SIG-M5 treated with dmso at 0.1 percent for 504 hours (cell line): ENCODE measurements around the gene PCSK6.
"Not testable (repeated sequence)": the region's sequence is repeated elsewhere in the genome, so short reads cannot be mapped to it uniquely, and the experiment has no call there.

Experiments
- DNase-seq: peaks from one replicate; lab custom pipeline; 2025; ENCODE audit not compliant: unreplicated experiment; lab: John Stamatoyannopoulos, UW

The PCSK6 gene

DNA sequence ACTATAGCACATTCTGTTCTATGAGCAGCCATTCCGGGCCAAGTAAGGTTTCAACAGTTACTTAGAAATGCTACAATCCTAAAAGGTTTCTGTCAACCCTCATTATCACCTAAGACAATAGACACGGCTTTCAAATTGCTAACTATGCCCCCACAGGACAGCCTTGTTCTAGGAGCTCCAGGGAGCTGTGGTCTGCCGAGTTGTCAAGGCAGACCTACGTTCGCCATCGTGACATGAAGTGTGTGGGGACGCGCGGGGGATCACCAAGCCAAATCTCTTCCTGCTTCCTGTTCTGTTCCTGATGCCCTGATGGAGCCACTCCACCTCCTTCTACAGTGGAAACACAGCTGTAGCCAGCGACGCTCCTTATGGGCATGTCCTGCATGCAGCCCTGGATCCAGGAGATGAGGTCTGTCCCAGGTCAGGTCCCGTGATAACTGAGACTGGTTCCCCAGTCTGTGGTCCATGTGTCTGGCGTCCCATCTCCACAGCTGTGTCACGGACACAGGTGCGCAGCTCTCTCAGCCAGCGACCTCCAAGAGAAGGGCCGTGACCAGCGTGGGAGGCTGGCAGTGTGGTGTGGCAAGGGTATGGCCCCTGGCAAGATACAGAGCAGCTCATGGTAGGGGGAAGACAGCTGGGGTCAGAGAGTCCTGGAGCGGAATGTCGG is 82.8 kb downstream of the PCSK6 start:
- no peak for DNase-seq

DNA sequence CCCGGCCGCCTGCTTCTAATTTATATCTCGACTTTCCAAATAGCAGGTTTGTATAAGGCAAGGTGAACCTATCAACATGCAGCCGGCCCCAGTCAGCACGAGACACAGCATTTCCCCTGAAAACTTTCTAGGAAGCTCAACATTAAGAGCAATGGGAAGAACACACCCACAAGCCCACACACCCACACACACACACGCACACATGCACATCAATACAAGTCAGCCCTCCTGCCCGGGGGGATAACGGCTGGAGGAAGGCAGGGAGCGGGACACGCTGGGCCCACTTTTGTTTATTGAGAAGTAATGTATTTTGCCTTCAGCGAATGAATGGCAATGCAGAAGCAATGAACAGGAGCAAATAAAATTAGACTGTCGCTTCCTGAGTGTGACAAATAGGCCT is 83.5 kb downstream of the PCSK6 start:
- no peak for DNase-seq

DNA sequence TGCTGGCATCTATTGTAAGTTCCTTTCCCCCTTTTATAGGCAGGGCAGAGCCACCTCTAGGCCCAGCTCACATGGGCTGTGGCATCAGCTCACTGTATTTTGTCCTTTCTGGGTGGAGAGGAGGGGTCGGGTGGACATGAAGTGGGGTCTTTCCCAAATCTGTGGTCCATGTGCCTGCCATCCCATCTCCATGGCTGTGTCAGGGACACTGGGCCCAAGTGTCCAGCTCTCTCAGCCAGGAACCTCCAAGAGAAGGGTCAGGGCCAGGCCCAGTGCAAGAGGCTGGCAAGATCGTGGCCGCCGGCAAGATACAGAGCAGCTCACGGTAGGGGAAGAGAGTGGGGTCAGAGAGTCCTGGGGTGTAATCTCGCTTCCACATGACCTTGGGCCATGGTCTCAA is 85.3 kb downstream of the PCSK6 start:
- DNase-seq = no peak

DNA sequence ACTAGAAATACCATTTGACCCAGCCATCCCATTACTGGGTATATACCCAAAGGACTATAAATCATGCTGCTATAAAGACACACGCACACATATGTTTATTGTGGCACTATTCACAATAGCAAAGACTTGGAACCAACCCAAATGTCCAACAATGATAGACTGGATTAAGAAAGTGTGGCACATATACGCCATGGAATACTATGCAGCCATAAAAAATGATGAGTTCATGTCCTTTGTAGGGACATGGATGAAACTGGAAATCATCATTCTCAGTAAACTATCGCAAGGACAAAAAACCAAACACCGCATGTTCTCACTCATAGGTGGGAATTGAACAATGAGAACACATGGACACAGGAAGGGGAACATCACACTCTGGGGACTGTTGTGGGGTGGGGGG is 86.6 kb downstream of the PCSK6 start:
- not testable (repeated sequence) for DNase-seq

DNA sequence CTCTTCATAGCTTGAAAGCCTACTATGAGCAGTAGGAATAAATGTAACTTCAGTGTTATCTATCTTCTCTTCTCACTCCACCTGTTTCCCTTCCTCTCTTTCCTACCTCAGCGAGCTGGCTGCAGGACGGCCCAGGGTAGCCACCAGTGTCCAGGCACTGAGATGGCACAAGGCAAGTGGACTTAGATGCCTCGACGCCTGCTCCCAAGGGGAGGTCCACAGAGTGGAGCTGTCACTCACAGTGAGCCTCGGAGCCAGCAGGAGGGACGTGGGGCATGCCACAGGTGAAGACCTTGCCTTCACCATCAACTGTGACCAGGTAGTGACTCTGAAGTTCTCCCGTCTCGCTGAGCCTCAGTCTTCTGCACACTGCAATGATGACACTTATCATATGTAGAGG is 88.2 kb downstream of the PCSK6 start:
- DNase-seq = no peak

DNA sequence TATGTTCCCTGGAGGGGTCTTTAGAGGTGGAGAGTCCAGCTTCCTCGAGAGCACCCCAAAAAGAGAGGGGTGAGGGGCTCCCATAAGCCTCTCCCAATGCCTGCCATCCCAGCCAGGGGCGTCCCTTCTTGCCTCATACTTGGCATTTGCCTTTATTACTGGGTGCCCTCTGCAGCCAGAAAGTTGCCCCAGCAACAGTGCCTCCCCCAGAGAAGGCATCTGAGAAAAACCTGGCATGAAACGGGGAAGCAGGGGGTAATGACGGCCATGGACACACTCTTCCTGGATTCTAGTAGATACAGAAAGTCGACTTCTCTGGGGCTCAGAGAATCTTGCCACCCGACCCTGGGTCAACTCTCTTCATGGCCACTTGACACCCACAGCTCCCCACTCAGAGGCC is 90.1 kb downstream of the PCSK6 start:
- no peak for DNase-seq

DNA sequence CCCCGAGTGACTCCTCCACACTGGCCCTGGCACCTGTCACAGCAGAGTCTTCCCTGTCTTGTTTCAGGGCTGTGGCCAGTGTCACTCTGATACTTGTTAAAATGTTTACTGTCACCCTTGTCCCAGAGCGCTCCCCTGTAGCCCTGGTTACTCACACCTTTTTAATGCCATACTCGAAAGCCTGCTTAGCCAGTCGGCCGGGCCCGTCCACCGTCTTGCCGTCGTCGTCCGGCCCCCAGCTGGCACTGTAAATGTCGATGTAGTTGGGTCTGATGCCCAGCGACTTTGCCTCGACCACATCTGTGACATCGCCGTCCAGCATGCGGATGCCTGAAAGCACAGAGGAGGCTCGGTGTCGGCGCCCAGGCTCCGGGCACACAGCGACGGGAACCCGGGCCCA is 91.3 kb downstream of the PCSK6 start:
- no peak for DNase-seq

DNA sequence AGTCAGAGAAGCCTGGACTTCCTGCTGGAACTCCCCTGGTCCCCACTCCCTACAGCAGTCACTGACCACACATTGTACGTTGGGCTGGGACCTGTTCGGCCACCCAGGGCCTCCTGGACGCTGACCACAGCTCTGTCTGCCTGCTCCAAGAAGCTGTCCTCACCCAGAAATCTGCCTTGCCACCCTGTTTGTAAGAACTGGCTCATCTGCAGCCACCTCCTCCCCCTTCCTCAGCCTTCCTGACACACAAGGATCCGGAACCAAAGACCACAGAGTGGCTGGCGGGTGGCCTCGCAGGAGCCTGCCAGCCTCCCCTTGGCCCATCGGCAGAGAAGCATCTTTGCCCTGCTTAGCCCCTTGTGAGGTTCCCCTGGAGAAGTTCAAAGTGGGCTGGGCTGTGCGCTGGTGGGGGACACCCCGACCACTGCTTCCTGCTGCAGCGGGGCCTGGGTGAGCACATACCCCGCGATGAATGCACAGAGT is 91.9 kb downstream of the PCSK6 start:
- no peak for DNase-seq

DNA sequence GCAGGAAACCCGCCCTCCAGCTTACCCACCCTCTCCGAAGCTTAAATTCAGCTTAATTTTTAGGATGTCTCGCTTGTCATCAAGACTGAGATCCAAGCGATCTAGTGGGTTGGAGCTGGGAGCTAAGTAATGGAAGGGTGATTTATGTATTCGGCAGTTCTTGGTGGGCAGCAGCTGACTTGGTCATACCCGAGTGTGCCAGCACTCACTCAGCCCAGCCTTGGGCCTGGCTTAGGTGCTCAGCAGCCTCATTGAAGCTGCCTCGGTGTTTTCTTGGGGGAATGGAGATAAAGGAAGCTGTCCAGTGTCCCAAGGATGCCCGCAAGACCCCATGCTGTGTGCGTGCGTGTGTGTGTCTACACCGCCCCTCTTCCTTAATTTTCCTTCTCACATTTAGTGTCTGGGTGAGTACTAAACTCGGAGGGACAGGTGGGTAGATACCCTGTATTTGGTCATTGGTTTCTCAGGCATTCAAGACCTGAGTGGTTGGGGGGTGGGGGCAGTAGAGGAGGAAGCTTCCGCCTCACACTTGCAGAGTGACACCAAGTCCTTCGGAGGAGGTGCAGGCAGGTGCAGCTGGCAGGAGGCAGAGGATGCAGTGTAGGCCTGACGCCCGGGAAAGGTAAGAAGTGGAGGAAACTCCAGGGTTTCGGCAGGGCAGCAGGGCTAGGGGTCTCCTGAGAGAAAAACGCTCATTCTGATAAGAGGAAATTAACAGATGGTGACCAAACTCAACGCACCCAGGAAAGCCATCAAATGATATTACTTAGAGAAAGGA is 92.8 kb downstream of the PCSK6 start:
- no peak for DNase-seq

DNA sequence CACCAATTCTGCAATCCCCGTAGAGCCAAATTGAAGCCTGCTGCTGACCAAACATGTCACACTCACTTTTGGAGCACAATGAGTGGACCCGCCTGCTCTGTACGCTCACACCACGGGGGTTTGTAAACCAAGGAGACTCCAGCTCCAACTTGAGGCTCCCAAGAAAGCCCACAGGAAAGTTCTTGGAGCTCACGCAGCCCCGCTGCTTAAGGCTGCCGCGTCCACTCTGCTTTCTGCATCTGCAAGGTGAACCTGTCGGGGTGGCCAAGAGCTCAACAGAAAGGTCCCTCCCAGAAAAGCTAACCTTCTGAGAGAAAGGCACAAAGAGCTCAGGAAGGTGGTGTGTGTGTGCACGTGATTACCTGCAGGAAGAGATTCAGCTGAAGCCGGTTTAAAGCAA is 94.9 kb downstream of the PCSK6 start:
- DNase-seq = no peak

DNA sequence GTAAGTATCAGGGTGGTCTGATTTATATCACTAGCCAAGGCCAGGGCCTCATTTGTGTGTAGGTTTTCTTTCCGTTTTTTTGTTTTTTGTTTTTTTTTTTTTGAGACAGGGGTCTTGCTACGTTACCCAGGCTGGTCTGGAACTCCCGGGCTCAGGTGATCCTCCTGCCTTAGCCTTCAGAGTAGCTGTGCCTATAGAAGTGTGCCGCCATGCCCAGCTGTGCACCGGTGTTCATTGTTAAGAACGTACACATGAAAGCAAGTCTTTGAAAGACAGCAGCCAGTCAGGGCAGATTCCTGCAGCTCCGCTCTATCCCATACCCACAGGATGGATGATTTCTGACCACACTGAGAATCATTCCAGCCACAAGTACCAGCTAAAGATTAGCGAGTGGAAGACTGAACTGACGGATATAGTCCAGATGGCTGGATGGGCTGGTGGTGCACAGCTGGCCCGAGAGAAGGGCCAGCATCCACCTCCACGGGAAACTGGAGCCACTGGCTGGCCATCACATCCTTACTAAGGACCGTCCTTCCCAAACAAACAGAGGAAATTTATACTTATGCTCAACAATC is 95.4 kb downstream of the PCSK6 start:
- no peak for DNase-seq

DNA sequence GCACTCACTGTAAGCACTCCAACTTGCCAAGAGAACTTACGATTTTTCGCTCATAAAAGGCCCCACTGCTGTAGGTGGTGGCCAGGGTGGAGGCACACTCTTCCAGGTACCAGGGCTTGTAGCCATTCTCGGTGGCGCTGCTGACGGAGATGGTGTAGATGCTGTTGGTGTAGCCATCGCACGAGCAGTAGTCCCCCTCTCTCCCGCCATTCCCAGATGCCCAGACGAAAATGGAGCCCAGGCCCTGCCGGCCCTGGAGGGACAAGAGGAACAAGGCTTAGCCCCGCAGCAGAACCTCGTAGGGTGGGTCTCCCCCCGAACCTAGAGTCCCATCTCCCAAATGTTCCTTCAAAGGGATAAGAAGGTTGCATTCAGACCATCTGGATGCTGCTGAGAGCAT is 96.3 kb downstream of the PCSK6 start:
- DNase-seq = no peak

DNA sequence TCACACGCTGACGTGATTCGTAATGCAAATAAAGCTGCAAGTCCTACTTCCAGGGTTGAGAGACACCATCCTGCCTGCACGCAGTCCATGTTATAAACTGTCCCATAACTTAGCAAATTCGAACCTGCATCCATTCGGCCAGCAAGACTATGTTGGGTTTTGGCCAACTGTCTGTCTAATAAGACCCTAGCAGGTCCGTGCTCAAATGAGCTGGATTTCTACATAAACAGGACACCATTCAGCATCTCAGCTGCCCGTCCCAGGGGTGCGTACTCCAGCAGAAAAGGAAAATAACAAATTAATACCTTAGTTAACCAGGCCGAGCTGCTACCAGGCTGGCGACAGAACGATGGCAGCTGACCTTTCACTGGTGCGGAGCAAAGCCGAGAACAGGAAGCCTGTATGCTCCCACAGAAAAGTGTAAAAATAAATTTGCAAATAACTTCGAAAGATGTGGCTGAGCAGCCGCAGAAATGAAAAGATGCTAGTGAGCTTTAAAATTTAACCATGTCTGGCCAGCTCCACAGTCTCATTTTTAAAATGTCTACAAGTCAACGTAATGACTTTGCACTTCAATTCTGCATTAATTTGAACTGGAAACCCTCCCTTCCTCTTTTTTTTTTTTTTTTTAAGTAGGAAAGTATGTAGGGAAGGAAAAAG is 97.4 kb downstream of the PCSK6 start:
- no peak for DNase-seq

DNA sequence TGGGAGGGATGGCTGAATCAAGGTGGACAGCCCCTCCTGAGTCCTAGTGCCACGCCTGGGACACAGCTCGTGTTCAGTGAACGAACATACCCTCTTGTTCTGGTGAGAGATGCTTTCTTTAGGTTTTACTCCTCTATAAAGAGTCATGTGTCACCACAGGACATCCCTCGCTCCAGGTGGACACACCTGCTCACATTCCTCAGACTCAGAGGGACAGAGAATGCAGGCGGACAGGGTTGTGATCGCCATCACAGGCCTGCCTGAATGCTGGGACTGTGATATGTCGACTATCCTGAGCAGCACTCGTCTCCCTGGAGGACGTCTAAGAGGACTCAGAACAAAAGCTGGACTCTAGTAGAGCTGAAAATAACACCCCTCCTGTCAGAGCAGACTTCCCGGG is 98.1 kb downstream of the PCSK6 start:
- no peak for DNase-seq

DNA sequence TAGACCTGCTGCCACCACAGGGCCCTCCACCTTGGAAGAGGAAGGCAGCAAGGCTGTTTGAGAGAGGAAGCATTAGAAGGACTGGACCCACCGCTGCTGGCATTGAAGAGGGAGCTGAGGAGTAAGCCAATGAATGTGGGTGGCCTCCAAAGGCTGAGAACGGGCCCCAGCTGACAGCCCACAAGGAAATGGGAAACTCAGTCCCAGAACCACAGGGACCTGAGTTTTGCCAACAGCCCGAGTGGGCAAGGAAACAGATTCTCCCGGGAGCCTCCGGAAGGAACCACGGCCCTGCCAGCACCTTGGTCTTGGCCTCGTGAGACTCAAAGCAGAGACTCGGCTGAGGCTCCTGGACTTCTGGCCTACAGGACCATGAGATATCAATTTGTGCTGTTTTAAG is 99.0 kb downstream of the PCSK6 start:
- DNase-seq = no peak

DNA sequence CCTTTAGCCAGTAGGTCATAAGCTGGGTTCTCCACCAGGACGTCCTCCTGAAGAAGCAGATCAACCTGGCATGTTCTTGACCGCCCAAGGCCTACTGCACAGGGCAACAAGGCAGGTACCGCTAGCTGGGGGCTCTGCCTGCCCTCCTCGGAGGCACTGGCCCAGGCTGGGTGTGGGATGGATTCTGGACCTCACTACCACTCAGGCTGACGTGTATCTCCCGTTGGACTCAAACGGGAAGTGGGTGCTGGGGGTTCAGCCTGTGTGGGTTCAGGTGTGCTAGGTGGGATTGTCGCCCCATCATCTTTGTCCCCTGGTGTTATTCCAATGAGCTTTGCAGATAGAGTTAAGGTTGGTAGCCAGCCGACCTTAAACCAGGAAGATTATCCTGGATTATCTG is 99.4 kb downstream of the PCSK6 start:
- DNase-seq = no peak

DNA sequence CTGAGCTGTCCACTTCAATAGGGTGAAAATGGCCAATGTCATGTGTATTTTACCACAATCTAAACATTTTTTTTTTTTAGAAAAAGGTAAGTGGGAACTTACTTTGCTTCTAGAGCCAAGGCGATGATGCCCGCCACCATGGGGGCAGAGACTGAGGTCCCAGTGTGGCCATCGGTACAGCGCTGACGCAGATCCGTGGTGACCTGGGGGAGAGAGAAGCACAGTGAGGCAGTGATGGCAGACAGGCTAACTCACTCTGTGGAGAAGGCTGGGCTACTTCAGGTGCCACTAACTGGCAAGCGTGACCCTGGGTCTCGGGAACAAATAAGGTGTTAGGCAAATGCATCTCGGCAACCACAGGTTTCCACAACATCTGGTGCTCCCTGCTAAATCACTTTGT is 100.1 kb downstream of the PCSK6 start:
- DNase-seq = no peak

DNA sequence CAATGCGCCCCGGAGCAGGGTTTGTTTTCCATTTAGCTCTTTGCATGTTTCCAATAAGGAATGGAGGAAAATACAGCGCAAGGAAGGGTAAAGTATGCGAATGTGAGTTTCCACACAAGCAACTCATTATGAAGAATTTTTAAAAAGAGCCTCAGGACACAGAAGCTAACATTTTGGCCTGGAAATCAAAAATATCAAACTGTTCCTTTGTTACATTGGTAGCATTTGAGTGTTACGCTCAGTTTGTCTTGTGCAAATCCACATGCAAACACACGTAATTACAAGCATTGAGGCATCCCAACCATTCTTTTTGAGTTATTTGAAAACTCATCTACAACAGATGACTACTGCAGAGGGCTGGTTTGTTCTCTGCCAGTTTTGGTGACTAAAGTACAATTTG is 101.5 kb downstream of the PCSK6 start:
- DNase-seq = no peak

DNA sequence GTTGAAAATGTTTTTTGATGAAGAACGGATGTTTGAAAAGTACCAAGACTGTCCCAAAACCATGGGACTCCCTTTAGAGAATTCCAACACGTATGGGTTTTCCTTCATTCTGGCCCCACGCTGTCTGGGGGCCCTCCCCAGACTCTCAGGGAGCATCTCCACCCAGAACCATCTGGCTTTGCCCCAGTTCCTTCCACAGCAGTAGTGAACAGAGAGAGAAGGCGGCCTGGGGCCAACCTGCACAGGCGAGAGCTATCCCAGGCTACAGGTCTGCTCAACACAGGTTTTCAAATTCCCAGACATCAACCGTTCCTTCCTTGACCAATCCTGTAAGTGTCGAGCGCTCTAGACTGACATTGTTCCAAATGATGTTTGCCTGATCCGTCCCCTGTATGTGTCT is 101.9 kb downstream of the PCSK6 start:
- no peak for DNase-seq

DNA sequence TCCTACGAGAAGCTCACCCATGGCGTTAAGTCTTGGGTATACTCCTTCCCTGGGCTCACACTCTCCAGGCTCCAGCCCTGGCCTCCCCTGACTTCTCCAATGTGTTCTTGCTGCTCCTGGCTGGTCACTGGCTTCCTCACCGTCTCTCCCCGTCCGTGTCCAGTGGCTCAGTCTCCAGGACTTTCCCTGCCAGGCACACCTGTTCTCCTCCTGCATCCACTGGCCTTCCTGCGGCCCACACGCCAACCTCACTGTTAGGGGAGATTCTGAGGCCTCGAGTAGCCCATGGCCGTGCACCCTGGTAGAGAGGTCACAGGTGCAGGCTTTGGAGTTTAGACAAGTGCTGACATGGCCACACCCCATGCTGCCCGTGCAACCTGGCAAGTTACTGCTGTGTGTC is 102.5 kb downstream of the PCSK6 start:
- no peak for DNase-seq

DNA sequence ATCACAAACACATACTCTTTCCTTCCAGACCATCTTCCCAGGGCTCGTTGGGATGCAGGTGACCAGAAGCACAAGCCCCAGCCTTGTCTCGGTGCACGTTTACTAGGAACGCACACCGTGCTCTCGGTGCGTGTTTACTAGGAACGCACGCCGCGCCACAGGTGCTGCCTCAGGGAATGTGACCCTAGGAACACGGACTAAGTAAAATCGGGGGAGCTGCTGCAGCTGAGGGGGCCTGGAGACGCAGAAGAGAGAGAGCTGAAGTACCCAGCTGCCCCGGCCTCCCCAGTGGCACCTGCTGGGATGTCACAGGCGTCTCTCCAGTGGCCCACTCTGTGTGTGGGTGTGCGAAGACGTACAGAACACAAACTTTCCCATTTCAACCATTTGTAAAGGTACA is 103.5 kb downstream of the PCSK6 start:
- no peak for DNase-seq

DNA sequence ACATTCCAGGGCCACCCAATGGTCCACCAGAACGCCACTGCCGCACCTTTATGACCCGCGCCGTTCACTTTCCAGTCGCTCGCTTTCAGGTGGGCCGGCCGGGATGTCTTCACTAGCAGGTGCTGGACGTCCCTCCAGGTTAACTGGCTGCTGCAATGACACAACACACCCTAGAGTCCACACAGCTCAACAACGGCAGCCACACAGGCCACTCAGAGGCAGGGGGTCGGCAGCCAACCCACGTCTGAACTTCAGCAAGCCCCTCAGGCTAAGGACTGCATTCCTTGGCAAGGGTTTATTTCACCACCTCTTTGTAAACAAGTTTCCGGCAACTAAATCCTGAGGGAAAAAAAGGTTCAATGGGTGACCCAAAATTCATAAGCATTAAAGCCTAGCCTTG is 105.2 kb downstream of the PCSK6 start:
- DNase-seq = no peak
